ENCODE data around the gene CAV2.

CAV2 gene

GRCh38 chr7:116495736-116496135, 3.8 kb upstream of the CAV2 start:
- DNase-seq (ENCODE audit: low spot score): no peak

GRCh38 chr7:116496653-116497052, 2.9 kb upstream of the CAV2 start:
- DNase-seq (ENCODE audit: low spot score): no peak

GRCh38 chr7:116497708-116498107, 1.8 kb upstream of the CAV2 start:
- DNase-seq (ENCODE audit: low spot score): no peak

GRCh38 chr7:116500078-116500853, 728 bp downstream of the CAV2 start:
- peak; percentile 23 for DNase-seq (ENCODE audit: low spot score)

- DNase-seq (ENCODE audit: low spot score): no peak
Measured at GRCh38 chr7:116501425-116502167, 2.1 kb downstream of the CAV2 start.

GRCh38 chr7:116502201-116503096, 2.9 kb downstream of the CAV2 start:
- DNase-seq (ENCODE audit: low spot score): no peak

- DNase-seq (ENCODE audit: low spot score): no peak
Measured at GRCh38 chr7:116503835-116504234, 4.3 kb downstream of the CAV2 start.

- no peak for DNase-seq (ENCODE audit: low spot score)
Measured at GRCh38 chr7:116505278-116505677, 5.7 kb downstream of the CAV2 start.

- no peak for DNase-seq (ENCODE audit: low spot score)
Measured at GRCh38 chr7:116505823-116506222, 6.3 kb downstream of the CAV2 start.

- no peak for DNase-seq (ENCODE audit: low spot score)
Measured at GRCh38 chr7:116509982-116510579, 10.5 kb downstream of the CAV2 start.

- no peak for DNase-seq (ENCODE audit: low spot score)
Measured at GRCh38 chr7:116510795-116511194, 11.3 kb downstream of the CAV2 start.

GRCh38 chr7:116511552-116512519, 12.3 kb downstream of the CAV2 start:
- peak; percentile 42 for DNase-seq (ENCODE audit: low spot score)

- DNase-seq (ENCODE audit: low spot score): no peak
Measured at GRCh38 chr7:116512520-116513188, 13.1 kb downstream of the CAV2 start.

GRCh38 chr7:116515584-116515983, 16.0 kb downstream of the CAV2 start:
- no peak for DNase-seq (ENCODE audit: low spot score)

- DNase-seq (ENCODE audit: low spot score): no peak
Measured at GRCh38 chr7:116516324-116516723, 16.8 kb downstream of the CAV2 start.

- DNase-seq (ENCODE audit: low spot score): no peak
Measured at GRCh38 chr7:116517626-116518025, 18.1 kb downstream of the CAV2 start.

GRCh38 chr7:116518961-116519360, 19.4 kb downstream of the CAV2 start:
- DNase-seq (ENCODE audit: low spot score): no peak

- DNase-seq (ENCODE audit: low spot score): no peak
Measured at GRCh38 chr7:116521046-116521664, 21.6 kb downstream of the CAV2 start.

GRCh38 chr7:116522247-116522646, 22.7 kb downstream of the CAV2 start:
- no peak for DNase-seq (ENCODE audit: low spot score)

- DNase-seq (ENCODE audit: low spot score): no peak
Measured at GRCh38 chr7:116524221-116524608, 24.7 kb downstream of the CAV2 start.

All from CD4-positive, alpha-beta T cell treated with Interleukin-15 for 4 hours (primary cell).